ENCODE data around the gene POLH.

The POLH gene

GRCh38 chr6:43606019-43606418 is 30.0 kb downstream of the POLH start:
- no peak for DNase-seq (ENCODE audit: low read depth in 2 of 2)

DNA sequence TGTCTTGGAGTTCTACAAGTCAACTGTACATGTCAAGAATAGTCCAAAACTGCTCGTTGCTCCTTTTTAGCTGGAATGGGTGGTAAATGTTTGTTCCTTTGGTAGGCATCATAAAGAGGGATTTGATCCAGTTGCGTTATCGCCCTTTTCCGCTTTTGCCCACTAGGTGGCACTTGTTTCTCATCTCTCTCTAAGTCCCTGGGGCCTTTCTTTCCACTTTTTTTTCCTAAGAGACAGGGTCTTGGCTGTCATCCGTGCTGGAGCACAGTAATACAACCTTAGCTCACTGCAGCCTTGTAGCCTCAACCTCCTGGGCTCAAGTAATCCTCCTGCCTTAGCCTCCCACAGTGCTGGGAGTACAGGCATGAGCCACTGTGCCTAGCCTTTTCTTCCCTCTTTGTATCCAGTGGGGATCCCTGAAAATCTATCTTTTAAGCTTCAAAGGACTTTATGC is 32.4 kb downstream of the POLH start:
- peak in 1 of 2 experiments; percentile 53 for DNase-seq (ENCODE audit: low read depth in 2 of 2)

DNA sequence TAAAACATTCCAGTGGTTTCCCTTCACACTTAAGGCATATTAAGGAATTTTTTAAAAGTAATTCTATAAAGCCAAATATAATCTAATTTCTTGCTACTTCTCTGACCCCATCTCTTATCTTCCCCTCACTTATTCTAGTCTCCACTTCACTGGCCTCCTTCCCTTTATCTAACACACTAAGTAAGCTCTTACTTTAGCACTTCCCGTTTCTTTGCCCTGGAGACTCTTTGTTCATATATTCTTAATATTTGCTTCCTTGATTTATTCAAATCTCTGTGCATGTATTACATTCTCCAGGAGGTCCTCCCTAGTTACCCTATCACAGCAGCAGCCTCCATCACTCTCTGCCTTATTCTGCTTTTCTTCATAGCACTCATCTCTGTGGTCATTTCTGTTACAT is 32.8 kb downstream of the POLH start:
- DNase-seq (ENCODE audit: low read depth in 2 of 2), result no peak

DNA sequence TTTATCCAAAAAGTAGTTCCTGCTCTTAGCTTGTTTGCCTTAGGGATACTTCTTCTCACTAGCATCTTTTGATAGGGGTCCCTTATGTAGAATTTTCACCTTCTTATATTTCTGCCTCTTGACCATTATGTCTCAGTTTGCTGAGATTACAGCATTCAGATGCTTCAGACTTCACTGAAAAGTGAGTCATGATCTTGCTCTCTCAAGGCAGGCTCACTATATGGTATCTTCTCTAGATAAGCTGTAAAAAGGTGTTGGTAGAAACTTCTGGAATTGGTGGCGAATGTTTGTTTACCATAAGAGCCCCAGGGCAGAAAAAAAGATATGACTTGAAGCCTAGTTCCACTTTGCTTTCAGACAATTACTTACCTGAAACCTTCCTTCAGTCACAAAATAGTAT is 33.4 kb downstream of the POLH start:
- DNase-seq (ENCODE audit: low read depth in 2 of 2), result no peak

- no peak for DNase-seq (ENCODE audit: low read depth in 2 of 2)
Measured at GRCh38 chr6:43610431-43610830, 34.4 kb downstream of the POLH start.

DNA sequence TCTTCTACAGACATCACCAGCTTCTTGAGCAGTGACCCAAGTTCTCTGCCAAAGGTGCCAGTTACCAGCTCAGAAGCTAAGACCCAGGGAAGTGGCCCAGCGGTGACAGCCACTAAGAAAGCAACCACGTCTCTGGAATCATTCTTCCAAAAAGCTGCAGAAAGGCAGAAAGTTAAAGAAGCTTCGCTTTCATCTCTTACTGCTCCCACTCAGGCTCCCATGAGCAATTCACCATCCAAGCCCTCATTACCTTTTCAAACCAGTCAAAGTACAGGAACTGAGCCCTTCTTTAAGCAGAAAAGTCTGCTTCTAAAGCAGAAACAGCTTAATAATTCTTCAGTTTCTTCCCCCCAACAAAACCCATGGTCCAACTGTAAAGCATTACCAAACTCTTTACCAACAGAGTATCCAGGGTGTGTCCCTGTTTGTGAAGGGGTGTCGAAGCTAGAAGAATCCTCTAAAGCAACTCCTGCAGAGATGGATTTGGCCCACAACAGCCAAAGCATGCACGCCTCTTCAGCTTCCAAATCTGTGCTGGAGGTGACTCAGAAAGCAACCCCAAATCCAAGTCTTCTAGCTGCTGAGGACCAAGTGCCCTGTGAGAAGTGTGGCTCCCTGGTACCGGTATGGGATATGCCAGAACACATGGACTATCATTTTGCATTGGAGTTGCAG is 37.9 kb downstream of the POLH start:
- DNase-seq (ENCODE audit: low read depth in 2 of 2), result no peak

GRCh38 chr6:43614396-43614730 is 38.4 kb downstream of the POLH start:
- DNase-seq (ENCODE audit: low read depth in 2 of 2), result no peak

- DNase-seq (ENCODE audit: low read depth in 2 of 2), result no peak
Measured at GRCh38 chr6:43616725-43617472, 40.9 kb downstream of the POLH start.

- no peak for DNase-seq (ENCODE audit: low read depth in 2 of 2)
Measured at GRCh38 chr6:43621078-43621835, 45.3 kb downstream of the POLH start.

DNA sequence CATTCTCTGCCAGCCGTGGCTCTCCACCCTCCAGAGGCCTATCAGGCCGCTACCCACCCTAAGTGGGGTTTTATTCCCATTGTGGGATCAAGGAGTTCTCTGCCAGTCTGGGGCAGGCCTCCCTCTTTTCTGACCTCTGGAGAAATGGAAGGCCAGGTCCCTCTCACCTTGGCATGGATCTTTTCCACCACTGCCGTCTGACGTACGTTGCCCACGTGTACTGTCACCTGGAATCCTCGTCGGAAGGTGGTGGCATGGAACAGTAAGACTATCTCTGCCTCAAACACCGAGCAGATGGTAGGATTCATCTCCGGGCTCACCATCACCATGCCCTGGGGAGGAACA is 45.8 kb downstream of the POLH start:
- no peak for DNase-seq (ENCODE audit: low read depth in 2 of 2)

DNA sequence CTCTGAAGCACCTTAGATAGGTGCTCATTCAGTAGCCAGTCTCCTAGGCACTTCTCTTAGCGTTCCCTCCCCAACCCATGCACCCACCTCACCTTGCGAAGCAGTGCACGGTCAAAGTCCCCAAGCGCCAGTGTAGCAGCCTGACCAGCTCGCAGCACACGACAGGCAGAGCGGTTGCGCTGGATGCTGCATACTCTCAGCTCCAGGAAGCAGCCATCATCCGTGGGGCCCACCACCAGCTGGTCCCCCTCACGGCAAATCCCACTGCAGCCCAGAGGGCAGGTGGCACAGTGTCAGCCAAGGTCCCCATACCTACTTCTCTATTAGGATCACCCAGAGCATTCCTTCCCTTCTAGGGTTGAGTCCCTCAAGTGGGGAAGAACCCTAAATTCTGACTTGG is 46.6 kb downstream of the POLH start:
- no peak for DNase-seq (ENCODE audit: low read depth in 2 of 2)

DNA sequence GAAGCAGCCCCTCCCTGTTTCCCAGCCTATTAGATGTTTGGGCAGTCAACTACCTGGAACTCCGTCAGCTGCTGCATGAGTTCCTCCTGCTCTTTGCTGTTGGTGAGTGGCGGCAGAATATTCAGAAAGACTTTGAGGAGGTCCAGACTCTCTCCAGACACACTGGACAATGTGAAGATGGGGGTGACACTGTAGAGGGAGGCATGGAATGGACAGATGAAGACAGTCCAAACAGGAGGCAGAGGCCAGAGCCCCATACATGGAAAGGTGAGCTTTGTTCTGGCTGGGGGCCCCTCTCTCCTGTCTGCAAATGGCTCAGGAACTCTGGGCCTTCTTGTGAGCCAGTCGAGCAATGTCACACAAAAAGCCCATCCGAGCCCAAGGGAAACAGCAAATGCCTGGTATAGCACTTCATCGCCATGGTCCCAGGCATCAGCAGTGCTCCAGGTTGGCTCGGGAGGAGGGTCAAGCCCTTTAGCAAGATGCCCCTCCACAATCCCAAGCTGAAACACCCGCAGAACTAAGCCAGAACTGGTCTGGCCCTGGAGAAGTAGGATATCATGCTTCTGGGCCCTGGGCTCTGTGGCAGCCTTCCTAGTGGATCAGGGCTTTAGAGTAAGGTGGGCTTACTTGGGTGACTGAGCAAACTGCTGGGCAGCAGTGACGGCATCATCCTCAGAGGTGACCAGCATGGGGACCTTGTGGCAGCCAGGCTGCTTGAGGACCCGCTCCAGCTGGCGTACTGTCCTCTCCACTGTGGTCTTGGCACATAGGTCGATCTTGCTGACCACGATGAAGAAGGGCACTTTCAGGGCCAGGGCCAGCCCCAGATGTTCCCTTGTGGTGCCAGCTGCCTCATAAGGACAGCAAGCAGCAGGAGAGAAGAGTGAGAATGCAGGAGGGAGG is 48.1 kb downstream of the POLH start:
- no peak for DNase-seq (ENCODE audit: low read depth in 2 of 2)

DNA sequence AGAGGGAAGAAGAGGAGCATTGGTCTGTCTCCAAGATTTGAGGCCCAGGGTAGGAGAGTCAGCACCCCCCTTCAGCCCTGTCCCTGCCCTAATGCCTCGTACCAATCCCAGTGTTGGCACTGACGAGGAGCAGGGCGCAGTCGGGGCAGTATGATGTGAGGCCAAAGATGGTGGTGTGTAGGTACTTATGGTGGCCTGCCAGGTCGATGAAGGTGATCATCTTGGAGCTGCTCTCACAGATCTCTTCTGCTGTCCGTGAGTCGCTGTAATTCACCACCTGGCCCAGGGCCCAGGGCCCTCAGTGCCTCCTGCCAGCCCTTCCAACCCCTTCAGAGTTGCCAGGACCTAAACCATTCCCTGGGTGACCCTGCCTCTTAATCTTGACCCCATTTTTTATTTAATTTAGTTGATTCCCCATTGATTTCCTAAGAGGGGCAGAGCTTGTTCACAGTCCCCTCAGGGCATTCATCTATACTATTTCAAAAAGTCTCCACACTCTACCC is 48.9 kb downstream of the POLH start:
- DNase-seq (ENCODE audit: low read depth in 2 of 2), result no peak

GRCh38 chr6:43625393-43625992 is 49.5 kb downstream of the POLH start:
- no peak for DNase-seq (ENCODE audit: low read depth in 2 of 2)

- peak; percentile 79 to 80 for DNase-seq (ENCODE audit: low read depth in 2 of 2)
Measured at GRCh38 chr6:43627008-43627825, 51.2 kb downstream of the POLH start.

DNA sequence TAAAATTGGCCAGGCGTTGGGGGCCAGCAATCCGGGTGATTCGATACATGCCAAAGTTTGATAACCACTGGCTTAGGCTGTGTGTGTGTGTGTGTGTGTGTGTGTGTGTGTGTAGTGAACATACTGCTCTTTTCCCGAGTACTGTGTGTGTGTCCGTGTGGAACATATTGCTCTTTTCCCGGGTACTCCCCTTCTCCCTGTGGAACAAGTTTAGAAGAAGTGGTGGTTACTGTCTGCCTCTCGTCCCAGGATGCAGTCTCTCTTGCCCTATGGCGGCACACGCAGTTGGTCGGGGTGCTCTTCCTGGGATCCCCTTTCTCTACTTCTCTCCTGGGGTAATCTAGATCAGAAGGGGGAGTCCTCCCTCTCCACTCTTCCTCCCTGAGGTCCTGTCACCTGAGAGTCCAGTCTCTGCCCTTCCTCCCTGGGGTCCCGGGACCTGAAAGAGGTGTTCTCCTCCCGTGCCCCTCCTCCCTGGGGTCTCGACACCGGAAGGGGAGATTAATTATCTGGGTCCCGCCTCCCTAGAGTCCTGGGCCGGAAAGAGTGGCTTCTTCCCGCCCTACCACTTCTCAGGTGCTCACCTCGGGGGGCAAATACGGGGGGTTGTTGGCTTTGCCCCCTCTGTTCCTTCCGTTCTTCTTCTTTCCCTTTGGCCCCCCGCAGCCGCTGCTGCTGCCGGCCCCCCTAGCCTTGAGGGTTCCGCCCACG is 52.6 kb downstream of the POLH start:
- no peak for DNase-seq (ENCODE audit: low read depth in 2 of 2)

DNA sequence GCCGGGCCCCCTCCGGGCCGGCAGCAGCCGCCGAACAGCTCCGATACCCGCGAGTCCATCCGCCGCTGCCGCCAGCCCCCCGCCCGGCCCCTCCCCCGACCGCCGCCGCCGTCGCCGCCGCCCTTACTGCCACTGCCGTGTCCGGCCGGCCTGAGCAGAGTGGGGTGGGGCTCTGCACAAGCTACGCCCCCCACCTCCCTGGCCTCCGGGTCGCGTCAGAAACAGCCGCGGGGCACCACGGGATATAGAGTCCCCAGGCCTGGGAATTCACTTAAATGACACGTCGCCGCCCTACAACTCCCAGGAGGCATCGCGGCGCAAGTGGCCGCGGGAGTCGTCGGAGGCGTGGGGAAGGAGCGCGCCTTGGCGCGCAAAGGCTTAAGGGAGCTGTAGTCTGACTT is 53.1 kb downstream of the POLH start, which contains the start of gene GTPBP2:
TSS of gene GTPBP2 (minus strand) at position 161 of the 401 bp plus-strand sequence. CDS start at position 59, 102 bp downstream.
- DNase-seq (ENCODE audit: low read depth in 2 of 2), result peak; percentile 98

DNA sequence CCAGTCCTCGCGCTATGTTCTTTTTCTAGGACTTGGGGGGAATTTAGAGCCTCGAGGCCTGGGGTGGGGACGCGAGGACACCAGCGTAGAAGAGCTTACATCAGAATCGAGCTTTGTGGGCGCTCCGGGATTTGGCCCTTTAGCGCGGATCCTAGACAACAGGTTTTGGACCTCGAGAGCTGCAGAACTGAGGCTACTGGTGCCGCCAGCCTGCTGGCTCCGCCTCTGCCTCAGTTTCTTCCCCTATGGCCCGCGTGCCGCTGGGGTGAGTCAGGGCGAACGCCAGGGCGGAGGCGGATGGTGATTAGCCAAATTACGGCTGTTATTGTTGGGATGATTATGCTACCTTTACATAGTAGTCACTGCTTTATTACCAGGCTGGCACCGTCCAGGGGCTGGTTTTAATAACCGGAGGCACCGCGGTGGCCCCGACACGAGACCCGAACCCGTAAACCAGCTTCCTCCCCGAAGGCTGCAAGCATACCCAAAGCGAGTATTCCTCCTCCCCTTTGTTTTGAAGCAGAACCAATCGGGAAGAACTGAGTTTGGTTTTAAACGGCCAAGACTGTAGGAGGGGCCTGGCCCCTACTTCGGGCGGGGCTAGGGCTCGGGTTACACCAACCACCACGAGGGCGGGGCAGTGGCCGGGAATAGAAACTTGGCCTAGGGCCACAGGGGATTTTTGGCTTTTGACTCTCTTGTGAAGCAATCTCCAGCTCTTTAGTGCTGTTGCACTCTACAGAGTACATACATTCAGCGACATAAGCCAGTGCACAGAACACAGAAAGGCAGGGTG is 53.7 kb downstream of the POLH start:
- DNase-seq (ENCODE audit: low read depth in 2 of 2), result peak; percentile 97 to 98
